HepG2 (cell line): ENCODE data around the gene STX5. TPM values are rescaled to one million over a fixed set of nuclear protein-coding genes. Genes with fewer than 3 reads are reported as not detected.

Experiments used
- GABPB1 ChIP-seq: IDR thresholded peaks from 2 replicates; pipeline ENCODE4 v1.6.1; 2016; ENCODE audit warnings: mild to moderate bottlenecking, missing genetic modification reagents, moderate library complexity, missing compliant biosample characterization
- GTF3A ChIP-seq: sonication (generic); formaldehyde crosslinking; conservative IDR thresholded peaks from 2 replicates; pipeline ENCODE4 v1.4.0; 2020; ENCODE audit warnings: mild to moderate bottlenecking, missing genetic modification reagents
- HIC2 ChIP-seq: sonication (generic); formaldehyde crosslinking; IDR thresholded peaks from 2 replicates; pipeline ENCODE4 v1.9.0; 2022; ENCODE audit warnings: low read depth, missing genetic modification reagents
- MTF2 ChIP-seq: sonication (generic); formaldehyde crosslinking; IDR thresholded peaks from 2 replicates; pipeline ENCODE4 v1.5.0; 2020; ENCODE audit warnings: missing genetic modification reagents, borderline replicate concordance
- NR0B2 ChIP-seq: sonication (generic); formaldehyde crosslinking; IDR thresholded peaks from 2 replicates; pipeline ENCODE4 v1.4.0; 2020; ENCODE audit warnings: mild to moderate bottlenecking, missing genetic modification reagents
- RARA ChIP-seq: IDR thresholded peaks from 2 replicates; pipeline ENCODE4 v1.6.1; 2016; ENCODE audit warnings: missing genetic modification reagents, missing compliant biosample characterization
- RBM39 ChIP-seq: fragments of 200-400 bp; formaldehyde crosslinking; IDR thresholded peaks from one replicate; pipeline ENCODE4 v1.6.1; 2018; ENCODE audit warnings: antibody characterized with exemption, mild to moderate bottlenecking, low read depth, low read length; ENCODE audit not compliant: poor library complexity, severe bottlenecking
- RFX3 ChIP-seq: IDR thresholded peaks from 2 replicates; pipeline ENCODE4 v1.6.1; 2016; ENCODE audit warnings: missing biosample characterization, missing genetic modification reagents
- RFXAP ChIP-seq: sonication (generic); formaldehyde crosslinking; IDR thresholded peaks from 2 replicates; pipeline ENCODE4 v1.4.0; 2020; ENCODE audit warnings: missing genetic modification reagents, borderline replicate concordance
- SALL2 ChIP-seq: sonication (generic); formaldehyde crosslinking; IDR thresholded peaks from 2 replicates; pipeline ENCODE4 v1.8.1; 2023; ENCODE audit warnings: mild to moderate bottlenecking, missing genetic modification reagents, inconsistent platforms
- SOX5 ChIP-seq: IDR thresholded peaks from 2 replicates; pipeline ENCODE4 v1.6.1; 2016; ENCODE audit warnings: borderline replicate concordance
- SOX6 ChIP-seq, 2 experiments: fragments of 450-650 bp in 1 of 2; sonication (generic) in 1 of 2; formaldehyde crosslinking in 1 of 2; IDR thresholded peaks; 2 replicates each; pipeline versions ENCODE4 v1.4.0 to v1.6.1; 2017 to 2020; ENCODE audit warnings: antibody characterized with exemption in 1 of 2, mild to moderate bottlenecking in 1 of 2, missing genetic modification reagents in 1 of 2
- SRF ChIP-seq: IDR thresholded peaks from 2 replicates; pipeline ENCODE4 v1.6.1; 2011; ENCODE audit warnings: mild to moderate bottlenecking, low read depth, low read length, moderate library complexity
- TCF7L2 ChIP-seq: IDR thresholded peaks from 2 replicates; pipeline ENCODE4 v1.6.1; 2011; ENCODE audit warnings: mild to moderate bottlenecking, low read depth, low read length, moderate library complexity
- ZBTB42 ChIP-seq: sonication (generic); formaldehyde crosslinking; IDR thresholded peaks from 2 replicates; pipeline ENCODE4 v1.5.0; 2020; ENCODE audit warnings: mild to moderate bottlenecking, missing genetic modification reagents
- ZMYM3 ChIP-seq: sonication (generic); formaldehyde crosslinking; IDR thresholded peaks from 2 replicates; pipeline ENCODE4 v1.5.1; 2020; ENCODE audit warnings: mild to moderate bottlenecking, missing genetic modification reagents
- ZNF335 ChIP-seq: sonication (generic); formaldehyde crosslinking; IDR thresholded peaks from 2 replicates; pipeline ENCODE4 v1.4.0; 2020; ENCODE audit warnings: missing genetic modification reagents
- ZNF44 ChIP-seq: sonication (generic); formaldehyde crosslinking; IDR thresholded peaks from 2 replicates; pipeline ENCODE4 v1.5.1; 2020; ENCODE audit warnings: mild to moderate bottlenecking, missing genetic modification reagents
- ZNF709 ChIP-seq: sonication (generic); formaldehyde crosslinking; IDR thresholded peaks from 2 replicates; pipeline ENCODE4 v1.5.0; 2020; ENCODE audit warnings: mild to moderate bottlenecking, missing genetic modification reagents
- ZNF883 ChIP-seq: sonication (generic); formaldehyde crosslinking; IDR thresholded peaks from 2 replicates; pipeline ENCODE4 v1.5.1; 2020; ENCODE audit warnings: mild to moderate bottlenecking, missing genetic modification reagents; ENCODE audit errors: not compliant biosample characterization
- polyA plus RNA-seq, 8 experiments: library from polyadenylated mRNA; depleted of rRNA in 3 of 8; stranded (reverse) in 7 of 8; unstranded in 1 of 8; fragments of >200 nt; fragmentation: Illumina TruSeq in 4 of 8; extraction: Trizol in 4 of 8; gene quantifications; 2 replicates each; pipeline versions ENCODE4 v1.2.1 to v1.2.3, GENCODE V29; 2011 to 2016; ENCODE audit warnings: low read depth in 4 of 8, missing spikeins in 1 of 8, mixed read lengths in 1 of 8; ENCODE audit not compliant: insufficient read depth in 1 of 8
- total RNA-seq, 5 experiments: library from RNA; depleted of rRNA; stranded (reverse); fragments of >200 nt; fragmentation: Illumina TruSeq; extraction: Trizol; gene quantifications; 2 replicates each; pipeline ENCODE4 v1.2.3, GENCODE V29; 2016; ENCODE audit warnings: low read depth in 1 of 5
- TF ChIP-seq, protein P1 (sequence below): sonication (generic); formaldehyde crosslinking; IDR thresholded peaks from 2 replicates; pipeline ENCODE4 v1.5.1; 2020; ENCODE audit warnings: mild to moderate bottlenecking, missing genetic modification reagents, moderate library complexity
- TF ChIP-seq, protein P2 (sequence below): sonication (generic); formaldehyde crosslinking; conservative IDR thresholded peaks from 2 replicates; pipeline ENCODE4 v1.8.0; 2022; ENCODE audit warnings: mild to moderate bottlenecking, moderate library complexity, missing genetic modification reagents
- TF ChIP-seq, protein P3 (sequence below): sonication (generic); formaldehyde crosslinking; IDR thresholded peaks from 2 replicates; pipeline ENCODE4 v1.5.0; 2020; ENCODE audit warnings: missing genetic modification reagents

The STX5 gene
- total and polyA plus RNA-seq, 2 of the 13 experiments (the other 11 are each of a cell fraction or from before 2014, with no cell fraction given), result 26.9 to 30.0 TPM

- TF ChIP-seq, protein P1, sequence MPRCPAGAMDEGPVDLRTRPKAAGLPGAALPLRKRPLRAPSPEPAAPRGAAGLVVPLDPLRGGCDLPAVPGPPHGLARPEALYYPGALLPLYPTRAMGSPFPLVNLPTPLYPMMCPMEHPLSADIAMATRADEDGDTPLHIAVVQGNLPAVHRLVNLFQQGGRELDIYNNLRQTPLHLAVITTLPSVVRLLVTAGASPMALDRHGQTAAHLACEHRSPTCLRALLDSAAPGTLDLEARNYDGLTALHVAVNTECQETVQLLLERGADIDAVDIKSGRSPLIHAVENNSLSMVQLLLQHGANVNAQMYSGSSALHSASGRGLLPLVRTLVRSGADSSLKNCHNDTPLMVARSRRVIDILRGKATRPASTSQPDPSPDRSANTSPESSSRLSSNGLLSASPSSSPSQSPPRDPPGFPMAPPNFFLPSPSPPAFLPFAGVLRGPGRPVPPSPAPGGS (CRISPR knock-in tag), result peak; percentile 58
- peak; percentile 58 for TF ChIP-seq RBM39
- peak; percentile 88 for TF ChIP-seq SALL2 (CRISPR knock-in tag)
- TF ChIP-seq, protein P2, sequence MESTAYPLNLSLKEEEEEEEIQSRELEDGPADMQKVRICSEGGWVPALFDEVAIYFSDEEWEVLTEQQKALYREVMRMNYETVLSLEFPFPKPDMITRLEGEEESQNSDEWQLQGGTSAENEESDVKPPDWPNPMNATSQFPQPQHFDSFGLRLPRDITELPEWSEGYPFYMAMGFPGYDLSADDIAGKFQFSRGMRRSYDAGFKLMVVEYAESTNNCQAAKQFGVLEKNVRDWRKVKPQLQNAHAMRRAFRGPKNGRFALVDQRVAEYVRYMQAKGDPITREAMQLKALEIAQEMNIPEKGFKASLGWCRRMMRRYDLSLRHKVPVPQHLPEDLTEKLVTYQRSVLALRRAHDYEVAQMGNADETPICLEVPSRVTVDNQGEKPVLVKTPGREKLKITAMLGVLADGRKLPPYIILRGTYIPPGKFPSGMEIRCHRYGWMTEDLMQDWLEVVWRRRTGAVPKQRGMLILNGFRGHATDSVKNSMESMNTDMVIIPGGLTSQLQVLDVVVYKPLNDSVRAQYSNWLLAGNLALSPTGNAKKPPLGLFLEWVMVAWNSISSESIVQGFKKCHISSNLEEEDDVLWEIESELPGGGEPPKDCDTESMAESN (CRISPR knock-in tag), result peak; percentile 92; the same call in 1 of the 2 replicates
- no peak for TF ChIP-seq SOX6 (IDR thresholded peaks at IDR 0.05)
- TF ChIP-seq SOX6 (CRISPR knock-in tag; IDR thresholded peaks at IDR 0.05), result peak; percentile 74
- TF ChIP-seq ZBTB42 (CRISPR knock-in tag), result peak; percentile 94
- 0 out of 2 replicates have a peak, but pooled peaks have one; percentile 84 for TF ChIP-seq MTF2 (CRISPR knock-in tag)
- peak; percentile 58; the same call in 1 of the 2 replicates for TF ChIP-seq NR0B2 (CRISPR knock-in tag)
- peak; percentile 79 for TF ChIP-seq ZNF709 (CRISPR knock-in tag)
- TF ChIP-seq ZMYM3 (CRISPR knock-in tag), result no peak; the same call in 1 of the 2 replicates
- TF ChIP-seq SOX5 (CRISPR knock-in tag), result peak; percentile 50; the same call in 1 of the 2 replicates
- TF ChIP-seq GABPB1 (CRISPR knock-in tag), result peak; percentile 98
- TF ChIP-seq HIC2, result no peak; the same call in 1 of the 2 replicates
- TF ChIP-seq, protein P3, sequence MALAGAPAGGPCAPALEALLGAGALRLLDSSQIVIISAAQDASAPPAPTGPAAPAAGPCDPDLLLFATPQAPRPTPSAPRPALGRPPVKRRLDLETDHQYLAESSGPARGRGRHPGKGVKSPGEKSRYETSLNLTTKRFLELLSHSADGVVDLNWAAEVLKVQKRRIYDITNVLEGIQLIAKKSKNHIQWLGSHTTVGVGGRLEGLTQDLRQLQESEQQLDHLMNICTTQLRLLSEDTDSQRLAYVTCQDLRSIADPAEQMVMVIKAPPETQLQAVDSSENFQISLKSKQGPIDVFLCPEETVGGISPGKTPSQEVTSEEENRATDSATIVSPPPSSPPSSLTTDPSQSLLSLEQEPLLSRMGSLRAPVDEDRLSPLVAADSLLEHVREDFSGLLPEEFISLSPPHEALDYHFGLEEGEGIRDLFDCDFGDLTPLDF (CRISPR knock-in tag), result peak; percentile 66
- no peak for TF ChIP-seq TCF7L2
- TF ChIP-seq ZNF335 (CRISPR knock-in tag), result peak; percentile 64
- no peak; the same call in 1 of the 2 replicates for TF ChIP-seq RARA (CRISPR knock-in tag)
- TF ChIP-seq ZNF44 (CRISPR knock-in tag), result peak; percentile 75; the same call in 1 of the 2 replicates
- TF ChIP-seq ZNF883, result peak; percentile 86
- TF ChIP-seq GTF3A (CRISPR knock-in tag), result 0 out of 2 replicates have a peak, but pooled peaks have one; percentile 92
- TF ChIP-seq RFX3, result no peak
- no peak for TF ChIP-seq RFXAP (CRISPR knock-in tag)
- no peak for TF ChIP-seq SRF
Measured at GRCh38 chr11:62787005-62787759, 44.7 kb downstream of the STX5 start, which contains the start of gene TMEM179B (continued).
